Transverse colon (tissue), 4 donors: Measurements from ENCODE around the gene CORO2B. TPM values are rescaled to one million over a fixed set of nuclear protein-coding genes. Genes with fewer than 3 reads are reported as not detected.
A peak's percentile ranks its signal among the peaks of the same experiment; 100 is the strongest.

Experiments
- DNase-seq: peaks from one replicate; pipeline ENCODE4 v3.0.0-alpha.2; 2019
- H3K27ac ChIP-seq, 4 donors: fragments of 200-600 bp; sonication (generic); 2 replicates each; pipeline ENCODE4 v1.5.1; 2016 to 2018; ENCODE audit warnings: inconsistent platforms in 4 of 4
- H3K27me3 ChIP-seq: fragments of 200-600 bp; sonication (generic); 2 replicates; pipeline ENCODE4 v1.5.1; 2017; ENCODE audit warnings: inconsistent platforms
- H3K36me3 ChIP-seq, 4 donors: fragments of 200-600 bp; sonication (generic); 2 replicates each; pipeline ENCODE4 v1.5.1; 2017 to 2019; ENCODE audit warnings: inconsistent platforms in 4 of 4
- H3K4me1 ChIP-seq, 4 donors: fragments of 200-600 bp; sonication (generic); 2 replicates each; pipeline ENCODE4 v1.5.1; 2017 to 2020; ENCODE audit warnings: inconsistent platforms in 4 of 4
- H3K4me3 ChIP-seq, 4 donors: fragments of 200-600 bp; sonication (generic); 1 replicate in 1 of 4; 2 replicates in 3 of 4; pipeline versions ENCODE4 v1.5.1 to v1.6.1; 2017 to 2019; ENCODE audit warnings: inconsistent platforms in 4 of 4
- H3K9me3 ChIP-seq, 2 donors: fragments of 200-600 bp; sonication (generic); 2 replicates each; pipeline ENCODE4 v1.5.1; 2017 to 2019; ENCODE audit warnings: inconsistent platforms in 2 of 2
- CTCF ChIP-seq, 5 experiments: fragments of 200-600 bp in 3 of 5; fragments of 450-650 bp in 2 of 5; sonication (generic) in 3 of 5; IDR thresholded peaks; 1 replicate in 2 of 5; 2 replicates in 3 of 5; pipeline ENCODE4 v1.5.1; 2016 to 2017; ENCODE audit warnings: antibody characterized with exemption in 5 of 5, inconsistent platforms in 3 of 5, mild to moderate bottlenecking in 2 of 5, moderate library complexity in 1 of 5
- EP300 ChIP-seq: sonication (generic); formaldehyde crosslinking; IDR thresholded peaks from one replicate; pipeline ENCODE4 v1.6.1; 2017; ENCODE audit warnings: antibody characterized with exemption, low read depth
- POLR2A ChIP-seq: fragments of 450-650 bp; IDR thresholded peaks from one replicate; pipeline ENCODE4 v1.6.1; 2016; ENCODE audit warnings: antibody characterized with exemption, mild to moderate bottlenecking, moderate library complexity
- POLR2AphosphoS5 ChIP-seq, 3 donors: sonication (generic); formaldehyde crosslinking; IDR thresholded peaks; one replicate each; pipeline ENCODE4 v1.6.1; 2016; ENCODE audit warnings: antibody characterized with exemption in 3 of 3
- WGBS, 2 donors: methylation state at CpG; one replicate each; pipeline ENCODE4 v1.1.5; 2018; ENCODE audit warnings: low coverage in 1 of 2; 5-methylcytosine and 5-hydroxymethylcytosine counted together
- in situ Hi-C, 4 donors: fragments of 200-750 bp; cut with MboI; loops; one replicate each; pipeline versions ENCODE4 v1.15.0 to v1.15.1; 2017; ENCODE audit warnings: low sequenced_read_pairs in 3 of 4, low pct_ligation_motif_present in 1 of 4, low pct_unique_long_range_greater_than_20kb in 1 of 4
- intact Hi-C: fragments of 100-400 bp; cut with DNase I; formaldehyde crosslinking; loops from one replicate; pipeline ENCODE4 v1.15.1; 2023; ENCODE audit warnings: low total_unique reads
- total RNA-seq, 4 donors: library from RNA; depleted of rRNA; stranded (reverse); fragments of >200 nt; gene quantifications; one replicate each; pipeline ENCODE4 v1.1.0, GENCODE V29; 2016

CORO2B gene
- total RNA-seq, 4 donors from 2014 or later = 0.40 to 2.2 (median 2.0) TPM

GRCh38 chr15:68704496-68705021, 125.8 kb downstream of the CORO2B start:
- H3K9me3 ChIP-seq = no peaks in the 10 kb centered on the region
- DNase-seq = peak; percentile 14
- peaks cover 3 to 20% (median 10%) of the 10 kb centered on the region in 4 donors for H3K4me1 ChIP-seq
- H3K36me3 ChIP-seq = no peaks in the 10 kb centered on the region
- TF ChIP-seq POLR2AphosphoS5 (IDR thresholded peaks at IDR 0.05) (no peak), POLR2A (no peak), EP300 (no peak), CTCF (IDR thresholded peaks at IDR 0.05) (no peak)
- no peak overlapping the region for H3K27ac ChIP-seq
- intact Hi-C loops (no loop called here), in situ Hi-C loops (no loop called here)
- H3K27me3 ChIP-seq = peaks cover 9% of the 10 kb centered on the region
- no peak overlapping the region for H3K4me3 ChIP-seq
- 0 to 10% methylated on average over 3 to 6 of the region's 6 CpGs for WGBS, 2 donors

- in situ Hi-C loops = no loop called here
These were observed 127.5 kb downstream of the CORO2B start for GRCh38 chr15:68706256-68706655.

GRCh38 chr15:68706931-68707330, 128.1 kb downstream of the CORO2B start:
- Histone ChIP-seq H3K4me1 (peaks cover 0 to 9% (median 4%) of the 10 kb centered on the region in 4 donors), H3K27me3 (no peaks in the 10 kb centered on the region), H3K9me3 (no peaks in the 10 kb centered on the region), H3K36me3 (no peaks in the 10 kb centered on the region), H3K4me3 (no peak overlapping the region), H3K27ac (no peak overlapping the region)
- in situ Hi-C loops = no loop called here
- 55 to 67% methylated on average over 3 to 11 of the region's 11 CpGs for WGBS, 2 donors
- intact Hi-C loops = no loop called here
- no peak for DNase-seq
- no peak for TF ChIP-seq CTCF (IDR thresholded peaks at IDR 0.05)
- no peak for TF ChIP-seq POLR2AphosphoS5 (IDR thresholded peaks at IDR 0.05)
- TF ChIP-seq POLR2A = no peak
- TF ChIP-seq EP300 = no peak

More at GRCh38 chr15:68706256-68706655, 127.5 kb downstream of the CORO2B start:
- no peak for DNase-seq
- WGBS, 2 donors = 0 to 82% methylated on average over 1 to 4 of the region's 4 CpGs
- Histone ChIP-seq H3K4me3 (no peak overlapping the region), H3K27me3 (no peaks in the 10 kb centered on the region), H3K9me3 (no peaks in the 10 kb centered on the region), H3K36me3 (no peaks in the 10 kb centered on the region), H3K27ac (no peak overlapping the region), H3K4me1 (peaks cover 0 to 9% (median 4%) of the 10 kb centered on the region in 4 donors)
- TF ChIP-seq POLR2AphosphoS5 (IDR thresholded peaks at IDR 0.05) (no peak), CTCF (IDR thresholded peaks at IDR 0.05) (no peak), POLR2A (no peak), EP300 (no peak)
- intact Hi-C loops = no loop called here

GRCh38 chr15:68707386-68707785, 128.6 kb downstream of the CORO2B start:
- H3K9me3 ChIP-seq = no peaks in the 10 kb centered on the region
- in situ Hi-C loops (no loop called here), intact Hi-C loops (no loop called here)
- TF ChIP-seq POLR2A (no peak), CTCF (IDR thresholded peaks at IDR 0.05) (no peak), EP300 (no peak), POLR2AphosphoS5 (IDR thresholded peaks at IDR 0.05) (no peak)
- 58 to 72% methylated on average over 4 to 5 of the region's 5 CpGs for WGBS, 2 donors
- H3K36me3 ChIP-seq = no peaks in the 10 kb centered on the region
- no peaks in the 10 kb centered on the region for H3K27me3 ChIP-seq
- peaks cover 0 to 9% (median 4%) of the 10 kb centered on the region in 4 donors for H3K4me1 ChIP-seq
- H3K27ac ChIP-seq = no peak overlapping the region
- no peak for DNase-seq
- no peak overlapping the region for H3K4me3 ChIP-seq
